WTC11 (cell line): ENCODE data around the gene HSD11B1L. TPM values are rescaled to one million over a fixed set of nuclear protein-coding genes. Genes with fewer than 3 reads are reported as not detected.
"Not testable (repeated sequence)": the region's sequence is repeated elsewhere in the genome, so short reads cannot be mapped to it uniquely, and the experiment has no call there.

Experiments used
- ATAC-seq: fragments of 200-7000 bp; cut with Tn5 transposase; 2 replicates; pipeline ENCODE4 v1.10.0; 2021; ENCODE audit warnings: mild to moderate bottlenecking, moderate library complexity
- CTCF ChIA-PET: fragments of 300-600 bp; sonication (Branson Sonifier 250); formaldehyde crosslinking; loops from one replicate; lab custom pipeline; 2021; ENCODE audit warnings: antibody characterized with exemption; lab: Charles Lee
- POLR2A ChIA-PET: fragments of 350-600 bp; sonication (Branson Sonifier 250); formaldehyde crosslinking; loops from one replicate; lab custom pipeline; 2021; ENCODE audit warnings: antibody characterized with exemption; lab: Charles Lee
- DNase-seq: peaks from one replicate; pipeline ENCODE4 v3.0.0; 2021; ENCODE audit warnings: low spot score
- H3K27ac Mint-ChIP-seq: 2 replicates; pipeline ENCODE4 v1.8.0; 2021; ENCODE audit warnings: mixed read lengths
- H3K27me3 Mint-ChIP-seq: 2 replicates; pipeline ENCODE4 v1.8.0; 2021; ENCODE audit warnings: low read depth, mild to moderate bottlenecking, moderate library complexity, mixed read lengths
- H3K36me3 Mint-ChIP-seq: 2 replicates; pipeline ENCODE4 v1.8.0; 2021; ENCODE audit warnings: mixed read lengths
- H3K4me1 Mint-ChIP-seq: 2 replicates; pipeline ENCODE4 v1.8.0; 2022; ENCODE audit warnings: mixed read lengths
- H3K4me3 Mint-ChIP-seq: 2 replicates; pipeline ENCODE4 v1.8.0; 2021; ENCODE audit warnings: mild to moderate bottlenecking, moderate library complexity, mixed read lengths
- H3K9me3 Mint-ChIP-seq: 2 replicates; pipeline ENCODE4 v1.8.0; 2021; ENCODE audit warnings: mixed read lengths
- CREB1 ChIP-seq: sonication (generic); formaldehyde crosslinking; IDR thresholded peaks from 2 replicates; pipeline ENCODE4 v1.8.0; 2023; ENCODE audit warnings: mild to moderate bottlenecking, missing genetic modification reagents
- ESRRA ChIP-seq: sonication (generic); formaldehyde crosslinking; IDR thresholded peaks from 2 replicates; pipeline ENCODE4 v1.8.1; 2022; ENCODE audit warnings: mild to moderate bottlenecking, missing genetic modification reagents, borderline replicate concordance
- ETV6 ChIP-seq: sonication (generic); formaldehyde crosslinking; IDR thresholded peaks from 2 replicates; pipeline ENCODE4 v1.8.1; 2022; ENCODE audit warnings: mild to moderate bottlenecking, missing genetic modification reagents
- FOXP1 ChIP-seq: sonication (generic); formaldehyde crosslinking; IDR thresholded peaks from 2 replicates; pipeline ENCODE4 v1.8.0; 2022; ENCODE audit warnings: missing genetic modification reagents, mild to moderate bottlenecking, moderate library complexity, borderline replicate concordance
- IRF2 ChIP-seq: sonication (generic); formaldehyde crosslinking; IDR thresholded peaks from 2 replicates; pipeline ENCODE4 v1.8.0; 2022; ENCODE audit warnings: low read depth, missing genetic modification reagents, borderline replicate concordance
- KAT7 ChIP-seq: sonication (generic); formaldehyde crosslinking; IDR thresholded peaks from 2 replicates; pipeline ENCODE4 v1.8.1; 2023; ENCODE audit warnings: missing genetic modification reagents, mild to moderate bottlenecking, borderline replicate concordance
- OVOL2 ChIP-seq: fragments of 250-450 bp; sonication (Bioruptor Pico); IDR thresholded peaks from 2 replicates; pipeline ENCODE4 v1.9.0; 2021; ENCODE audit warnings: mild to moderate bottlenecking, borderline replicate concordance
- RELA ChIP-seq: sonication (generic); formaldehyde crosslinking; IDR thresholded peaks from 2 replicates; pipeline ENCODE4 v1.8.1; 2022; ENCODE audit warnings: missing genetic modification reagents, mild to moderate bottlenecking, borderline replicate concordance
- SMAD3 ChIP-seq: sonication (generic); formaldehyde crosslinking; IDR thresholded peaks from 2 replicates; pipeline ENCODE4 v1.8.0; 2022; ENCODE audit warnings: missing genetic modification reagents, mild to moderate bottlenecking, borderline replicate concordance
- ZNF232 ChIP-seq: sonication (generic); formaldehyde crosslinking; IDR thresholded peaks from 2 replicates; pipeline ENCODE4 v1.8.0; 2022; ENCODE audit warnings: mild to moderate bottlenecking, missing genetic modification reagents
- ZNF263 ChIP-seq: sonication (generic); formaldehyde crosslinking; IDR thresholded peaks from 2 replicates; pipeline ENCODE4 v1.8.1; 2022; ENCODE audit warnings: low read depth, mild to moderate bottlenecking, moderate library complexity, missing genetic modification reagents
- total RNA-seq: library from RNA; stranded (reverse); gene quantifications from 3 replicates; pipeline ENCODE4 v1.2.3, GENCODE V29; 2021
- TF ChIP-seq, protein P1 (sequence below): sonication (generic); formaldehyde crosslinking; IDR thresholded peaks from 2 replicates; pipeline ENCODE4 v1.8.1; 2022; ENCODE audit warnings: mild to moderate bottlenecking, moderate library complexity, missing genetic modification reagents
- TF ChIP-seq, protein P2 (sequence below): sonication (generic); formaldehyde crosslinking; IDR thresholded peaks from 2 replicates; pipeline ENCODE4 v1.8.0; 2022; ENCODE audit warnings: missing genetic modification reagents
- TF ChIP-seq, protein P3 (sequence below): sonication (generic); formaldehyde crosslinking; IDR thresholded peaks from 2 replicates; pipeline ENCODE4 v1.8.0; 2023; ENCODE audit warnings: missing genetic modification reagents
- TF ChIP-seq, protein P4 (sequence below): sonication (generic); formaldehyde crosslinking; IDR thresholded peaks from 2 replicates; pipeline ENCODE4 v1.8.1; 2023; ENCODE audit warnings: mild to moderate bottlenecking, missing genetic modification reagents, borderline replicate concordance

HSD11B1L gene
- total RNA-seq, 1 experiment from 2014 or later, result 11.8 TPM

DNA sequence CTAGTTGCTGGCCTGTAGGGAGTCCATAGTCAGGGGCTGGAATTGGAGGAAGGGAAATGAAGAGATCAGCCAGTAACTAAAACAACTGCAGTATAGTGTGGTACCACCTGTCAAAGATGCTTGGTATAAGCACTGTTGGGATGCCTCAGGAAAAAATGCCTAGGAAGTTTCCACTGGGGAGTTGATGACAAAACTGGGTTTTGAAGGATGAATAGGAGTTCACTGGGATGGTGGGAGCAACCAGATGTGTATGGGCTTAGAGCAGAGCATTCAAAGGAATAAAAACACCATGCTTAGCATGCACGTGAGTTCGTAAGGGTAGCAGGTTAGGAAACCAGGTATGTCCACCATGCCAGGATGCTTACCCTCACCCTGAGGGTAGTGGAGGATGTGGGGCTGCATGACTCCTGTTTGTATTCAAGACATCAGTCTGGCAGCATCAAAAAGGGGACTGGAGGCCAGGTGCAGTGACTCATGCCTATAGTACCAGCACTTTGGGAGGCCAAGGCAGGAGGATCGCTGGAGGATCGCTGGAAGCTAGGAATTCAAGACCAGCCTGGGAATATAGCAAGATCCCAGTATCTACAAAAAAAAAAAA is 46.7 kb downstream of the HSD11B1L start:
- ChIA-PET POLR2A (no interaction called here), CTCF (interaction anchor here (1.0 kb wide), 1 partner anchor 76 kb away, joined by 4 read pairs; no protein-coding TSS in a partner anchor)
- ATAC-seq (no peak), DNase-seq (no peak)
- H3K36me3 Mint-ChIP-seq, result no peaks in the 10 kb centered on the region
- no peak overlapping the region for H3K4me3 Mint-ChIP-seq
- H3K4me1 Mint-ChIP-seq, result no peaks in the 10 kb centered on the region
- peaks cover 10% of the 10 kb centered on the region for H3K27me3 Mint-ChIP-seq
- H3K27ac Mint-ChIP-seq, result no peak overlapping the region
- H3K9me3 Mint-ChIP-seq, result peaks cover 6% of the 10 kb centered on the region; the same call in 1 of the 2 replicates
- TF ChIP-seq, protein P1, sequence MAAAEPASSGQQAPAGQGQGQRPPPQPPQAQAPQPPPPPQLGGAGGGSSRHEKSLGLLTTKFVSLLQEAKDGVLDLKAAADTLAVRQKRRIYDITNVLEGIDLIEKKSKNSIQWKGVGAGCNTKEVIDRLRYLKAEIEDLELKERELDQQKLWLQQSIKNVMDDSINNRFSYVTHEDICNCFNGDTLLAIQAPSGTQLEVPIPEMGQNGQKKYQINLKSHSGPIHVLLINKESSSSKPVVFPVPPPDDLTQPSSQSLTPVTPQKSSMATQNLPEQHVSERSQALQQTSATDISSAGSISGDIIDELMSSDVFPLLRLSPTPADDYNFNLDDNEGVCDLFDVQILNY (CRISPR knock-in tag), result no peak
- TF ChIP-seq ZNF263 (no peak), RELA (no peak), FOXP1 (CRISPR knock-in tag) (no peak), OVOL2 (CRISPR knock-in tag) (no peak), ETV6 (CRISPR knock-in tag) (no peak), ESRRA (CRISPR knock-in tag) (no peak), KAT7 (CRISPR knock-in tag) (no peak), IRF2 (CRISPR knock-in tag) (no peak), ZNF232 (CRISPR knock-in tag) (no peak), CREB1 (CRISPR knock-in tag) (no peak), SMAD3 (CRISPR knock-in tag) (no peak)
- TF ChIP-seq, protein P2, sequence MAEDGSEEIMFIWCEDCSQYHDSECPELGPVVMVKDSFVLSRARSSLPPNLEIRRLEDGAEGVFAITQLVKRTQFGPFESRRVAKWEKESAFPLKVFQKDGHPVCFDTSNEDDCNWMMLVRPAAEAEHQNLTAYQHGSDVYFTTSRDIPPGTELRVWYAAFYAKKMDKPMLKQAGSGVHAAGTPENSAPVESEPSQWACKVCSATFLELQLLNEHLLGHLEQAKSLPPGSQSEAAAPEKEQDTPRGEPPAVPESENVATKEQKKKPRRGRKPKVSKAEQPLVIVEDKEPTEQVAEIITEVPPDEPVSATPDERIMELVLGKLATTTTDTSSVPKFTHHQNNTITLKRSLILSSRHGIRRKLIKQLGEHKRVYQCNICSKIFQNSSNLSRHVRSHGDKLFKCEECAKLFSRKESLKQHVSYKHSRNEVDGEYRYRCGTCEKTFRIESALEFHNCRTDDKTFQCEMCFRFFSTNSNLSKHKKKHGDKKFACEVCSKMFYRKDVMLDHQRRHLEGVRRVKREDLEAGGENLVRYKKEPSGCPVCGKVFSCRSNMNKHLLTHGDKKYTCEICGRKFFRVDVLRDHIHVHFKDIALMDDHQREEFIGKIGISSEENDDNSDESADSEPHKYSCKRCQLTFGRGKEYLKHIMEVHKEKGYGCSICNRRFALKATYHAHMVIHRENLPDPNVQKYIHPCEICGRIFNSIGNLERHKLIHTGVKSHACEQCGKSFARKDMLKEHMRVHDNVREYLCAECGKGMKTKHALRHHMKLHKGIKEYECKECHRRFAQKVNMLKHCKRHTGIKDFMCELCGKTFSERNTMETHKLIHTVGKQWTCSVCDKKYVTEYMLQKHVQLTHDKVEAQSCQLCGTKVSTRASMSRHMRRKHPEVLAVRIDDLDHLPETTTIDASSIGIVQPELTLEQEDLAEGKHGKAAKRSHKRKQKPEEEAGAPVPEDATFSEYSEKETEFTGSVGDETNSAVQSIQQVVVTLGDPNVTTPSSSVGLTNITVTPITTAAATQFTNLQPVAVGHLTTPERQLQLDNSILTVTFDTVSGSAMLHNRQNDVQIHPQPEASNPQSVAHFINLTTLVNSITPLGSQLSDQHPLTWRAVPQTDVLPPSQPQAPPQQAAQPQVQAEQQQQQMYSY (CRISPR knock-in tag), result no peak
- TF ChIP-seq, protein P3, sequence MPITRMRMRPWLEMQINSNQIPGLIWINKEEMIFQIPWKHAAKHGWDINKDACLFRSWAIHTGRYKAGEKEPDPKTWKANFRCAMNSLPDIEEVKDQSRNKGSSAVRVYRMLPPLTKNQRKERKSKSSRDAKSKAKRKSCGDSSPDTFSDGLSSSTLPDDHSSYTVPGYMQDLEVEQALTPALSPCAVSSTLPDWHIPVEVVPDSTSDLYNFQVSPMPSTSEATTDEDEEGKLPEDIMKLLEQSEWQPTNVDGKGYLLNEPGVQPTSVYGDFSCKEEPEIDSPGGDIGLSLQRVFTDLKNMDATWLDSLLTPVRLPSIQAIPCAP (CRISPR knock-in tag), result no peak
- TF ChIP-seq, protein P4, sequence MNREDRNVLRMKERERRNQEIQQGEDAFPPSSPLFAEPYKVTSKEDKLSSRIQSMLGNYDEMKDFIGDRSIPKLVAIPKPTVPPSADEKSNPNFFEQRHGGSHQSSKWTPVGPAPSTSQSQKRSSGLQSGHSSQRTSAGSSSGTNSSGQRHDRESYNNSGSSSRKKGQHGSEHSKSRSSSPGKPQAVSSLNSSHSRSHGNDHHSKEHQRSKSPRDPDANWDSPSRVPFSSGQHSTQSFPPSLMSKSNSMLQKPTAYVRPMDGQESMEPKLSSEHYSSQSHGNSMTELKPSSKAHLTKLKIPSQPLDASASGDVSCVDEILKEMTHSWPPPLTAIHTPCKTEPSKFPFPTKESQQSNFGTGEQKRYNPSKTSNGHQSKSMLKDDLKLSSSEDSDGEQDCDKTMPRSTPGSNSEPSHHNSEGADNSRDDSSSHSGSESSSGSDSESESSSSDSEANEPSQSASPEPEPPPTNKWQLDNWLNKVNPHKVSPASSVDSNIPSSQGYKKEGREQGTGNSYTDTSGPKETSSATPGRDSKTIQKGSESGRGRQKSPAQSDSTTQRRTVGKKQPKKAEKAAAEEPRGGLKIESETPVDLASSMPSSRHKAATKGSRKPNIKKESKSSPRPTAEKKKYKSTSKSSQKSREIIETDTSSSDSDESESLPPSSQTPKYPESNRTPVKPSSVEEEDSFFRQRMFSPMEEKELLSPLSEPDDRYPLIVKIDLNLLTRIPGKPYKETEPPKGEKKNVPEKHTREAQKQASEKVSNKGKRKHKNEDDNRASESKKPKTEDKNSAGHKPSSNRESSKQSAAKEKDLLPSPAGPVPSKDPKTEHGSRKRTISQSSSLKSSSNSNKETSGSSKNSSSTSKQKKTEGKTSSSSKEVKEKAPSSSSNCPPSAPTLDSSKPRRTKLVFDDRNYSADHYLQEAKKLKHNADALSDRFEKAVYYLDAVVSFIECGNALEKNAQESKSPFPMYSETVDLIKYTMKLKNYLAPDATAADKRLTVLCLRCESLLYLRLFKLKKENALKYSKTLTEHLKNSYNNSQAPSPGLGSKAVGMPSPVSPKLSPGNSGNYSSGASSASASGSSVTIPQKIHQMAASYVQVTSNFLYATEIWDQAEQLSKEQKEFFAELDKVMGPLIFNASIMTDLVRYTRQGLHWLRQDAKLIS, result no peak

DNA sequence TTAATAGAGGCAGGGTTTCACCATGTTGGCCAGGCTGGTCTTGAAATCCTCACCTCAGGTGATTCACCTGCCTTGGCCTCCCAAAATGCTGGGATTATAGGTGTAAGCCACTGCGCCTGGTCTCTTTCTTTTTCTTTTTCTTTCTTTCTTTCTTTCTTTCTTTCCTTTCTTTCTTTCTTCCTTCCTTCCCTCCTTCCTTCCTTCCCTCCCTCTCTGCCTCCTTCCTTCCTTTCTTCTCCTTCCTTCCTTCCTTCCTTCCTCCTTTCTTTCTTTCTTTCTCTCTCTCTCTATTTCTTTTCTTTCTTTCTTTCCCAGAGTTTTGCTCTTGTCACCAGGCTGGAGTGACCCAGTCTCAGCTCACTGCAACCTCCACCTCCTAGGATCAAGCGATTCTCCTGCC is 52.3 kb downstream of the HSD11B1L start:
- H3K4me3 Mint-ChIP-seq, H3K27me3 Mint-ChIP-seq, H3K9me3 Mint-ChIP-seq, H3K27ac Mint-ChIP-seq, ATAC-seq, H3K36me3 Mint-ChIP-seq, H3K4me1 Mint-ChIP-seq, DNase-seq: not testable (repeated sequence)
- ChIA-PET POLR2A (interaction anchor here (0.7 to 1.2 kb wide), 2 partner anchors 71 to 1262 kb away, joined by 3 to 4 read pairs; no protein-coding TSS in a partner anchor), CTCF (interaction anchor here (1.1 to 1.2 kb wide), 2 partner anchors 13 to 71 kb away, joined by 3 read pairs; partner anchors contain the start of genes CATSPERD and LONP1)

Other genes starting within 250 kb of the HSD11B1L start
- gene ZNRF4, start 225.6 kb upstream of the HSD11B1L start, total RNA-seq, result not detected in 3 replicates
- gene TINCR, start 113.1 kb upstream of the HSD11B1L start, total RNA-seq, result 0.60 to 0.85 TPM (median 0.76 TPM) in 3 replicates
- 70.0 to 100 TPM (median 77.8 TPM) in 3 replicates for gene SAFB2, start 58.3 kb upstream of the HSD11B1L start, total RNA-seq
- gene SAFB, start 57.9 kb upstream of the HSD11B1L start, total RNA-seq, result 106 to 141 TPM (median 110 TPM) in 3 replicates
- gene MICOS13, start 511 bp upstream of the HSD11B1L start, total RNA-seq, result 30.0 to 32.8 TPM (median 32.5 TPM) in 3 replicates
- gene RPL36, start 9.3 kb downstream of the HSD11B1L start, total RNA-seq, result 1,080 to 1,240 TPM (median 1,178 TPM) in 3 replicates
- 171 to 186 TPM (median 180 TPM) in 3 replicates for gene LONP1, start 39.1 kb downstream of the HSD11B1L start, total RNA-seq
- 0.50 TPM in 1 of 3 replicates, not detected in the others for gene CATSPERD, start 39.6 kb downstream of the HSD11B1L start, total RNA-seq
- 2.6 to 3.3 TPM (median 3.0 TPM) in 3 replicates for gene PRR22, start 103.7 kb downstream of the HSD11B1L start, total RNA-seq
- 30.6 to 39.3 TPM (median 34.6 TPM) in 3 replicates for gene DUS3L, start 110.1 kb downstream of the HSD11B1L start, total RNA-seq
- 4.7 to 6.1 TPM (median 4.9 TPM) in 3 replicates for gene NRTN, start 124.0 kb downstream of the HSD11B1L start, total RNA-seq
- gene FUT6, start 158.7 kb downstream of the HSD11B1L start, total RNA-seq, result not detected in 3 replicates
- 0.23 to 0.62 TPM (median 0.48 TPM) in 3 replicates for gene FUT3, start 170.4 kb downstream of the HSD11B1L start, total RNA-seq
- 0.16 to 0.23 TPM (median 0.17 TPM) in 3 replicates for gene FUT5, start 189.5 kb downstream of the HSD11B1L start, total RNA-seq
- gene NDUFA11, start 222.8 kb downstream of the HSD11B1L start, total RNA-seq, result 260 to 261 TPM (median 260 TPM) in 3 replicates
- 2.5 to 3.3 TPM (median 3.3 TPM) in 3 replicates for gene VMAC, start 223.8 kb downstream of the HSD11B1L start, total RNA-seq
- gene CAPS, start 233.2 kb downstream of the HSD11B1L start, total RNA-seq, result 4.6 to 5.8 TPM (median 5.3 TPM) in 3 replicates